GM18520 (cell line): ENCODE measurements around the gene MRPL55.
"Not testable (repeated sequence)": the region's sequence is repeated elsewhere in the genome, so short reads cannot be mapped to it uniquely, and the experiment has no call there.

Source experiments
- ATAC-seq: cut with Tn5 transposase; IDR thresholded peaks from one replicate; pipeline ENCODE4 v1.9.1; 2021; ENCODE audit not compliant: unreplicated experiment

MRPL55 gene

GRCh38 chr1:228125185-228125584 is 16.1 kb upstream of the MRPL55 start:
- no peak for ATAC-seq

DNA sequence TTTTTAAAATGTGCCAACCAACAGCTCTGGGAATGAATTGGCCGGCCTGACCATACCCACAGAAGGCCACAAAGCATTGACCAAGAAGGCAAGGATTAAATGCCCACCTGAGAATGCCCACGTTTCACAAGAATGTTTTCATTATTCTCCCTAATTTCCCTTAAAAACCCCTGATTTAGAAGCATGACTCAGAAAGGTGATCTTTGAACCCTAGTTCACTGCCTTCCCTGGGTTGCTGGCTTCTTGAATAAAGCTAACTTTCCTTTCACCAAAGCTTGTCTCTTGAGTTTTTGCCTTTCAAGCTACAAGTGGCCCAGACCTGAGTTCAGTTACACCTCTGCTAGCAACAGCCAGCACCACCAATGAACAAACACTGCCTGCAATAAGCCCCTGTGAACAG is 14.4 kb upstream of the MRPL55 start:
- no peak for ATAC-seq

DNA sequence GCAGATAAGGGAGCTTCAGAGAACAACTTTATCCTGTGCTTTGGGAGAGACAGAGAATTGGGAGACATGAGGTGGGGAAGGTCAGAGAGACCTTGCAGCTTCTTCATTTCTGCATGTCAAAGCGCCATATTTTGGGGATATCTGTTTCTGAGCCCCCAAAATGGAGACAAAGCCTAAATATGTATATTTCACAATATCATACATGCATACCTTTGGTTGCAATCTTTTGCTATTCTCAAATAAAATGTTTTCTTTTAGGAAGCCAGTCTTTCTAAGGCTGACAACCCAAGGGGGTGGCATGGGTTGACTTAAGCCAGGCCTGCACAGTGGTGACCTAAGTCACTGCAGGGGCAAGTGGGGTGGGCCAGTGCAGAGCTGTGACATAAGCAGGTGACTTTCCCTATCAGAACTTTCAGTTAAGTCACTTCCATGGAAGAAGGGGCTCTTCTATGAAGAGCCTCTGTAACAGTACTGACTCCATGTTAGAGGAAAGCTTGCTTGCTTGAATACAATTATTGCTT is 13.9 kb upstream of the MRPL55 start:
- ATAC-seq: no peak

DNA sequence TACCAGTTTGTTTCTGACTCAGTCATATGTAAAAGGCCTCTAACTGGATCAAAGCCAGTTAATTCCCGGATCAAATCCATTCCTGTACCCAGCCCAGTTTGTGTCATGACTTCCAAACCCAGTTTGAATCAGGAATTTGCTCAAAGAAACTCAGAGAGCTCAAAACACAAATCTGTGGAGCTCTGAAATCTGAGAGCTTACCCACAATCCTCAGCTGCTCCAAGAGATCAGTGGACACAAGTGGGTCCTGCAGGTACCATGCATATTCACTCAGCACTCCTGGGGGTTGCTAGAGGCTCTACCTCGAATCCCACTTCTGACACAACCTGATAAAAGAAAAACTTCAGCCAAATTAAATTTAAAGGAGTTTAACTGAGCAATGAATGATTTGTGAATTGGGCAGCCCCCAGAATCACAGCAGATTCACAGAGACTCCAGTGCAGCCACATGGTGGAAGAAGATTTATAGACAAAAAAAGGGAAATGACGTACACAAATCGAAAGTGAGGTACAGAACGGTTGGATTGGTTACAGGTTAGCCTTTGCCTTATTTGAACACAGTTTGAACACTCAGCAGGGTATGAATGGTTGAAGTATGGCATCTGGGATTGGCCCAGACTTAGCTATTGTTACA is 11.9 kb upstream of the MRPL55 start:
- ATAC-seq: no peak

- ATAC-seq: no peak
Observed at GRCh38 chr1:228120351-228120750, 11.3 kb upstream of the MRPL55 start.

- ATAC-seq: no peak
Observed at GRCh38 chr1:228118040-228118439, 8.9 kb upstream of the MRPL55 start.

- ATAC-seq: no peak
Observed at GRCh38 chr1:228117335-228117734, 8.2 kb upstream of the MRPL55 start.

DNA sequence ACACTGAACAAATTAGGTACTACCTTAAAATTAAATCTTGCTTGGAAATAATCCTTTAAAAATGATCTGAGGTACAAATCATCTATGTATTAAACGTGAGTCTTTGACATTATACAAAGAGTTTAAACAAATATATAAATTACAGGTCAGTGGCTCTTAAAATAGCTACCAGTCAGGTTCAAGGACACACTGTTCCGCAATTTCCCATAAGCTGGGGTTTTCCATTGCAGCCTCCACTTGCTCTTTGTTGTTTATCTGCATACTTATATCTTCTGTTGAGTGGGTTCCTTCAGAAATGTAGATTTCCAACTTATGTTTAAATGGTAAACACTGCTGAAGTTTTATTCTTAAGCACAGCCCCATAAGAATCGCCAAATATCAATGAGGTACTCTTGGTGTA is 5.7 kb upstream of the MRPL55 start:
- no peak for ATAC-seq

DNA sequence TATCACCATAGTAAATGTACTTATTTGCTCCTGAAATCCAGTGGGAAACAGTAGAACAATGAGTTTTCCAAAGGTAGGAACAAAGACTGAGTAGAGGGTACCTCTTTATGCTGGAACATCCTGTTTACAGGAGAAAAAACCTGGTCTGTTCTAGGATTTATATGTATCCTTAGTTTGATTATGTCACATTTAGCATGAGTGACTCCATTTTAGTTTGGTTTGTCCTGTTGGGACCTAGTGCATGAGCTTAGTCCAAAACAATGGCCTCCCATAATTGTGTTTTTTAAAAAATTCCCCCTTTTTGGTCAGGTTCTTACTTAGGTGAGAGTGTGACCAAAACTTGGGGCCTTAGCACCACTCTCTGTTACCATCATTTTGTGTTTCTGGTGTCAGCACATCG is 3.5 kb upstream of the MRPL55 start:
- no peak for ATAC-seq

DNA sequence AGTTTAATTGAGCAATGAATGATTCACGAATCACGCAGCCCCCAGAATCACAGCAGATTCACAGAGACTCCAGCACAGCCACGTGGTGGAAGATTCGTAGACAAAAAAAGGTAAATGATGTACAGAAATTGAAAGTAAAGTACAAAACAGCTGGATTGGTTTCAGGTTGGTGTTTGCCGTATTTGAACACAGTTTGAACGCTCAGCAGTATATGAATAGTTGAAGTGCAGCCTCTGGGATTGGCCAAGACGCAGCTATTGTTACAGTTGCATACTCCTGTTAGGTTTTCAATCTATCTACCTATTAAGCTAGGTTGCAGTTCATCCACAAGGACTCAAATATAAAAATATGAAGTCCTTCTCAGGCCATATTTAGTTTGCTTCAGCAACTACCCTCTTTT is 3.1 kb upstream of the MRPL55 start:
- no peak for ATAC-seq

DNA sequence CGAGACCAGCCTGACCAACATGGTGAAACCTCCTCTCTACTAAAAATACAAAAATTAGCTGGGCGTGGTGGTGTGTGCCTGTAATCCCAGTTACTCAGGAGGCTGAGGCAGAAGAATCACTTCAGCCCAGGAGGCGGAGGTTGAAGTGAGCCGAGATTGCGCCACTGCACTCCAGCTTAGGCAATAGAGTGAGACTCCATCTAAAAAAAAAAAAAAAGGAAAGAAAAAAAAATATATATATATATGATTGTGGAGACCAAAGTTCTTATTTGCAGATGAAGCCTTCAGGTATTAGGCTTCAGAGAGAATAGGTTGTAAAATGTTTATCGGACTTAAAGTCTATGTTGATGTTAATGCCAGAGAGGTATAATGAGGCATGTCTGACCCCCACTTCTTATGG is 2.2 kb upstream of the MRPL55 start:
- not testable (repeated sequence) for ATAC-seq

GRCh38 chr1:228110556-228110955 is 1.5 kb upstream of the MRPL55 start:
- ATAC-seq: no peak

- no peak for ATAC-seq
Observed at GRCh38 chr1:228109962-228110488, 926 bp upstream of the MRPL55 start.

DNA sequence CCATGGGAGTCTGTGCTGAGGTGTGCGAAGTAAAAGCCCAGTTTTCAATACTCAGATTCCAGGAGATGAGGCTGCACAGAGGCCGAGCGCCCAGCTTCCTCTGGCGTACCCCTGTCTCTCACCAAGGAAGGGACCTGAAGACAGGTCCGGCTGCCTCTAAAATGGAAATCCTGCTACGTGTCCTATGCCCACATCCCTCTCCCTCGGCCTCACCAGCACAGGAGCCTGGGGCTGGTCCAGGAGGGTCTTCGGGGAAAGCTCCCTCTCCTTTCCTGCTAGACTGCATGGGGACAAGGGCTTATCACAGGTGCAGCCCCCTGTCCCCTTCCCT is 392 bp downstream of the MRPL55 start:
- ATAC-seq: no peak

- no peak for ATAC-seq
Observed at GRCh38 chr1:228108055-228108690, 926 bp downstream of the MRPL55 start.

- no peak for ATAC-seq
Observed at GRCh38 chr1:228107636-228108035, 1.5 kb downstream of the MRPL55 start.

DNA sequence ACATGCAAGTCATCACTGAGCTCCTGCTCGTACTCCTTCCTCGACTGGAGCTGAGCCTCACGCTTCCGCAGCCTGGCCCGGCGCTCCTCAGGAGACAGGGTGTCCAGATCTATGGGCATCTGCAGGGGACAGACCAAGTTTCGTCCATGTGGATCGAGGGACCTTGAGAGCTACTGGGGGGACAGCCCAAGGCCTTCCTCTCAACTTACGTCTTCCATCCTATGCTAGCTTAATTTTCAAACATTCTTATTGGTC is 2.4 kb downstream of the MRPL55 start:
- no peak for ATAC-seq

DNA sequence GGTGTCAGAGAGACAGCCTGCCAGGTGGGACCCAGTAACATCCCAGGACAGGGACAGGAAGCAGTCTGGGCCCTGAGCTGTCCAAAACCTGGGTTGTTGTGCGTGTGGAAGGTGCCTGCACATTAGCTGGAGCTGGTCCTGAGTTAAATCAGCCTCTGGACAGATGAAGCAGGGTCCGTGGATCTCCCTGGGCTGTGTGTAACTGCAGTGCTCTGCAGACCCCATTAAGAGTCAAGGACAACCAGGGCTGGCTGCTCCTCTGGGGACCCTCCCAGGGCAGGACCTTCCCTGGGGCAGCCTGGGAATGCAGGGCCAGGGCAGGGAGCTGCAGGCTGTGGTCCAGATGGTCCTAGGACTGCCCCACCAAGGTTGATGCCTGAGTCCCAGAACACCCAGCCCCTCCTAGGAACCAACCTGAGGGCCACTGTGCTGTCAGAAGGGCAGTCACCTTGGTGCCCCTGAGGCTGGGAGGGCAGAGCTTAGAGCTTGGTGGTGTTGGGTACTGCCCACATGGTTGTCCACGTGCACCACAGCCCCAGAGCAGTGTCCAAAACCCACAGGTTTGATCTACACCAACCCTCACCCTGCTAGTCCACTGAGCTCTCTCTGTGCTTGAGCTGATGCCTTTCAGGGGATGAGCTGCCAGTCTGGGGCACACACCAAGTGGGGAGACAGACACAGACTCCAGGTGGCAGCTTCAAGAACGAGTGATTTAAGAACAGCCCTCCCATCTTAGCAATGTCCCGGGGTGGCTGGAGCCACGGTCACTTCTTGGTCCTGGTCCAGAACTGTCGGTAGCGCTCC is 2.9 kb downstream of the MRPL55 start:
- ATAC-seq: no peak

- ATAC-seq: no peak
Observed at GRCh38 chr1:228105270-228105995, 3.7 kb downstream of the MRPL55 start.

DNA sequence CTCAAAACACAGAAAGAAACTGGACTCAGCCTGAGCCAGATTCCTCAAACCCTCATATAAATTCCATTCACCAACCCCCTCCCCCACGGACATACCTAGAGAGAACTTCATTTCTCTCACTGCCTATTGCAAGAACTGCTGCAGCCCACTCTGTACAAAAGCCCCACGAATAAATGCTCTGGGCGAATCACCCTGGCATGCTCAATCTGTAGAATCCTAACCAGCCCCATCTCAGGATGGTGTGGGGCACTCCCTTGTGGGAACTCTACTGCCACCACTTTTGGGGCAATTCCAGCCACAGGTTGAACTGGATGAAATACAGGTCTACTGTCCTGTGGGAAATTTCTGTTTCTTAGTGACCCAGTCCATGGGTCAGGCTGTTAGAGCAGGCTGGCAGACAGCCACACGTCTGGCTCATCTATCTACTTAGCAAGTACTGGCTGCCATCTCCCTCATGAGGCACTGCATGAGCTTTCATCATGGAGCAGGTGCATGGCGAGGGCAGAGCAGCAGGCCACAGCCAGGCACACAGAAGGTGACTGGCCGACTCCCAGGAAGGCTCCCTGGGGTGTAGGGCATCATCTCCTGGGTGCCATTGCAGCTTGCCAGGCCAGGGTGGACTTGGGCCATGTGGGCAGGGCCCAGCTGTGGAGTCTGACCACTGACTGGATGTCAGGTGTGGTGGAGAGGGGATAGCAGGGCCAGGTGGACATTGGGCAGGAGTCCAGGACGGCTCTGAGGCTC is 4.4 kb downstream of the MRPL55 start:
- no peak for ATAC-seq
